PFSK-1 (cell line): ENCODE data around the gene NKAIN2.

Experiments used
- FOXP2 ChIP-seq: optimal IDR thresholded peaks from 2 replicates; pipeline ENCODE3; 2011; ENCODE audit warnings: borderline replicate concordance, control low read depth, inconsistent platforms; ENCODE audit not compliant: insufficient read depth; ENCODE audit errors: extremely low read length, extremely low read depth
- POLR2AphosphoS5 ChIP-seq: IDR thresholded peaks from 2 replicates; pipeline ENCODE4 v1.6.1; 2012; ENCODE audit warnings: low read depth, mild to moderate bottlenecking, control low read depth, low read length, moderate library complexity
- SIN3A ChIP-seq: IDR thresholded peaks from 2 replicates; pipeline ENCODE4 v1.6.1; 2012; ENCODE audit warnings: mild to moderate bottlenecking, low read length, moderate library complexity, borderline replicate concordance; ENCODE audit not compliant: insufficient read depth
- TAF1 ChIP-seq: IDR thresholded peaks from 2 replicates; pipeline ENCODE4 v1.6.1; 2012; ENCODE audit warnings: low read length, control low read depth, borderline replicate concordance; ENCODE audit not compliant: insufficient read depth
- TF ChIP-seq, protein P1 (sequence below), 2 experiments: IDR thresholded peaks; 2 replicates each; pipeline versions ENCODE4 v1.6.1 to v1.8.0; 2011 to 2012; ENCODE audit warnings: low read depth in 2 of 2, low read length in 2 of 2, control low read depth in 1 of 2, inconsistent platforms in 1 of 2, mild to moderate bottlenecking in 1 of 2, moderate library complexity in 1 of 2; ENCODE audit not compliant: insufficient read depth in 1 of 2

DNA sequence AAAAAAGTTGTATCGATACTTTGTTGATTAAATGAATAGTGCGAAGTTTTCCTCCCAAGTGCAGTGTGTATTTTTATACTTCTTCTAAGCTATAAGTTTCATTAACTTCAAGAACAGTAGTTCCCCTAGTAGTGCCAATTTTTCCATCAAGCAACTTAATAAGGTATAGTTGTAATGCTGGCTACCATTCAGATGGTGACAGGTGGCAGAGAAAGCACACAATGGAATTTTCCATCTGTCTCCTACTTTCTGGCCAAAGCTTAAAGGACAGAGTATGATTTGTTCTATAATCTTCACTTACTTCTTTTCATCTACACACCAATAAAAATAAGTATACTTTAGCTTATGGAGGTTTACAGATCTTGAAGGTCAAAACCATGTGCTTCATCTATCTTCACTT, 431.1 kb downstream of the NKAIN2 start:
- TF ChIP-seq POLR2AphosphoS5, result no peak
- TF ChIP-seq FOXP2, result no peak
- TF ChIP-seq, protein P1, sequence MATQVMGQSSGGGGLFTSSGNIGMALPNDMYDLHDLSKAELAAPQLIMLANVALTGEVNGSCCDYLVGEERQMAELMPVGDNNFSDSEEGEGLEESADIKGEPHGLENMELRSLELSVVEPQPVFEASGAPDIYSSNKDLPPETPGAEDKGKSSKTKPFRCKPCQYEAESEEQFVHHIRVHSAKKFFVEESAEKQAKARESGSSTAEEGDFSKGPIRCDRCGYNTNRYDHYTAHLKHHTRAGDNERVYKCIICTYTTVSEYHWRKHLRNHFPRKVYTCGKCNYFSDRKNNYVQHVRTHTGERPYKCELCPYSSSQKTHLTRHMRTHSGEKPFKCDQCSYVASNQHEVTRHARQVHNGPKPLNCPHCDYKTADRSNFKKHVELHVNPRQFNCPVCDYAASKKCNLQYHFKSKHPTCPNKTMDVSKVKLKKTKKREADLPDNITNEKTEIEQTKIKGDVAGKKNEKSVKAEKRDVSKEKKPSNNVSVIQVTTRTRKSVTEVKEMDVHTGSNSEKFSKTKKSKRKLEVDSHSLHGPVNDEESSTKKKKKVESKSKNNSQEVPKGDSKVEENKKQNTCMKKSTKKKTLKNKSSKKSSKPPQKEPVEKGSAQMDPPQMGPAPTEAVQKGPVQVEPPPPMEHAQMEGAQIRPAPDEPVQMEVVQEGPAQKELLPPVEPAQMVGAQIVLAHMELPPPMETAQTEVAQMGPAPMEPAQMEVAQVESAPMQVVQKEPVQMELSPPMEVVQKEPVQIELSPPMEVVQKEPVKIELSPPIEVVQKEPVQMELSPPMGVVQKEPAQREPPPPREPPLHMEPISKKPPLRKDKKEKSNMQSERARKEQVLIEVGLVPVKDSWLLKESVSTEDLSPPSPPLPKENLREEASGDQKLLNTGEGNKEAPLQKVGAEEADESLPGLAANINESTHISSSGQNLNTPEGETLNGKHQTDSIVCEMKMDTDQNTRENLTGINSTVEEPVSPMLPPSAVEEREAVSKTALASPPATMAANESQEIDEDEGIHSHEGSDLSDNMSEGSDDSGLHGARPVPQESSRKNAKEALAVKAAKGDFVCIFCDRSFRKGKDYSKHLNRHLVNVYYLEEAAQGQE (IDR thresholded peaks at IDR 0.05; ENCODE audit: insufficient read depth in 1 of 2, low read depth in 2 of 2, low read length in 2 of 2), result no peak
- no peak for TF ChIP-seq TAF1
- no peak for TF ChIP-seq SIN3A
